GM03348 (cell line): Measurements from ENCODE around the gene CPN1.
A peak's percentile ranks its signal among the peaks of the same experiment; 100 is the strongest.

ENCODE experiments used
- DNase-seq: peaks from one replicate; pipeline ENCODE4 v3.0.0; 2012; ENCODE audit warnings: low spot score

The CPN1 gene

DNA sequence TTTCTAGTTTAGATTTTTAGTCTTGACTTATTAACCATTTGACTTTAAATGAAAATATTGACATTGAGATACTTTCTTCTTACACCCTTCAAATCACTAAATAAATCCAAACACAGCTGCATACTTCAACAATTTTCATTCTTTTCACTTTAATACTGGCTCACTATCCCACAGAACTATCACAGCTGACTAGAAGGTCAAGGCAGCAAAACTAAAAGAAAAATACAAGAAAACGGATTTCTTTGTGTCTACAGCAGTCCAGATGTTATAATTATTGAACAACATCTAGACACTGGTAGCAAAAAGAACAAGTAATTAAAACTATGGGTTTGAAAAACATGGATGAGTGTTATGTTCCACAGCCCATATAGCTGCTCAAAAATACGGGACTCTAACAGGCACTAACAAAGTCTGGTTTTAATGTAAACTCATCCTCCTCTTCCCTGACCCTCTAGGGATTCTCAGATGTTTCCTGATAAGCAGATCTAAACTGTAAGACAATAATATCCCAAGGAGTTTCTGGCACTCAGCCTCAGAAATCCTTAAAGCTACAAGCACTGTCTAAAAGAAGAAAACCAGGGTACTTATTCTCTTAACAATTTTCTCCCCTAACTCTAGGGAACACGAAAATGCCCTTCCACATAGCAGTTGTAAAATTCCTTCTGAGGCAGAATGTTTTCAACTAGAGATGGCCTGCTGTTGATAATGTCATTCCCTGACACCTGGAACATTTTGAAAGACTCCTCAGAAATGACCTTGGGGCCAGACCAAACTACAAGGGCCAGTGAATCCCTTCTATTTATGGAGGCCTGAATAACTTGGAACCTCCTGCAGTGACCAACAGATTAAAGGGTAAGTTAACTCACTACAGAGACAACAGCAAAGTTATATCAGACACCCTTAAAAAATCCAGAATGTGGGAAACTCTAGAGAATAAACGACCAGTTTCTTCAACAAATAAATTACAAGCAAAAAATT is 84.7 kb downstream of the CPN1 start:
- DNase-seq = no peak

DNA sequence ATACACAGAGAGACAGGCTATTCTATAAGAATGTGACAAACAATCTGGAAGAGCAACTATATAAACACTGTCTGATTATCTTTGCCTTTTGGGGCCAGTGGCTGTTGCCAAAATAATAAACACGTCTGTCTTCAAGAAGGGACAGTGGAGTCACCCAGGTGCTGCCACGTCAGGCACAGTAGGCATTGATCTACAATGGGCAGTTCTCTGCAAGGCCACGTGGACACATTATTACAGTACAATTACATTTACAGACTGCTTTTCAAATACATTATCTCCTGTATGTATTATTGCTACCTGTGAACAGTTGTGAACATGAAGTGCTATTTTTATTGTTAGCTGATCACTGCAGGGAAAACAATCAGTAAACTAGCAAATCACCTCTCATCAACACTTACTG is 86.0 kb downstream of the CPN1 start:
- no peak for DNase-seq

DNA sequence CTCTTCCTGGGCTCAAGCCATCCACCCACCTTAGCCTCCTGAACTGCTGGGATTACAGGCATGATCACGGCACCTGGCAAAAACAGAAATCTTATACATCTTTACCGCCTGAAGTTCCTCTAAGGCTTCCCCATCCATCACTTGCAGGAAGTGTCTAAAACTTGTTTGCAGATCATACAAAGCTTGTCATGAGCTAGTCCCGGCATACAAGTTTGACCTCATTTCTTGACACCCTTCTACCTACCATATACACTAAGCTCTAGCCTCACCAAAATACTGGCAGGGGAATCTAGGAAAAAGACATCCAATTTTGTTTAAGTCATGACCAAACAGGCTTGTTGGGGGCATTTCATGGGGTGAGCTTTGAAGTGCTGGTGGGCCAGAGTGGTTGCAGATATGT is 86.4 kb downstream of the CPN1 start:
- DNase-seq = no peak

DNA sequence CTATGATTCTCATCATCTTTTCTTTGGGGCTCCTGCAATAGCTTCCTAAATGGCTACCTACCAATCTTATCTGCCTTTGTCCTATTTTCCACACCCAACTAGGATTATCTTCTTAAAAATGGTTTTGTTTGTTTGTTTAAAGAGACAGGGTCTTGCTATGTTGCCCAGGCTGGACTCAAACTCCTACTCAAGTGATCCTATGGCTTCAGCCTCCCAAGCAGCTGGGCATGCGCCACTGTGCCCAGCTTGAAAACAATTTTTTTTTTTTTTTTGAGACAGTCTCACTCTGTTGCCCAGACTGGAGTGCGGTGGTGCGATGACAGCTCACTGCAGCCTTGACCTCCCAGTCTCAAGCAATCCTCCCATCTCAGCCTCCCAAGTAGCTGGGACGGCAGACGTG is 86.9 kb downstream of the CPN1 start:
- DNase-seq = no peak

DNA sequence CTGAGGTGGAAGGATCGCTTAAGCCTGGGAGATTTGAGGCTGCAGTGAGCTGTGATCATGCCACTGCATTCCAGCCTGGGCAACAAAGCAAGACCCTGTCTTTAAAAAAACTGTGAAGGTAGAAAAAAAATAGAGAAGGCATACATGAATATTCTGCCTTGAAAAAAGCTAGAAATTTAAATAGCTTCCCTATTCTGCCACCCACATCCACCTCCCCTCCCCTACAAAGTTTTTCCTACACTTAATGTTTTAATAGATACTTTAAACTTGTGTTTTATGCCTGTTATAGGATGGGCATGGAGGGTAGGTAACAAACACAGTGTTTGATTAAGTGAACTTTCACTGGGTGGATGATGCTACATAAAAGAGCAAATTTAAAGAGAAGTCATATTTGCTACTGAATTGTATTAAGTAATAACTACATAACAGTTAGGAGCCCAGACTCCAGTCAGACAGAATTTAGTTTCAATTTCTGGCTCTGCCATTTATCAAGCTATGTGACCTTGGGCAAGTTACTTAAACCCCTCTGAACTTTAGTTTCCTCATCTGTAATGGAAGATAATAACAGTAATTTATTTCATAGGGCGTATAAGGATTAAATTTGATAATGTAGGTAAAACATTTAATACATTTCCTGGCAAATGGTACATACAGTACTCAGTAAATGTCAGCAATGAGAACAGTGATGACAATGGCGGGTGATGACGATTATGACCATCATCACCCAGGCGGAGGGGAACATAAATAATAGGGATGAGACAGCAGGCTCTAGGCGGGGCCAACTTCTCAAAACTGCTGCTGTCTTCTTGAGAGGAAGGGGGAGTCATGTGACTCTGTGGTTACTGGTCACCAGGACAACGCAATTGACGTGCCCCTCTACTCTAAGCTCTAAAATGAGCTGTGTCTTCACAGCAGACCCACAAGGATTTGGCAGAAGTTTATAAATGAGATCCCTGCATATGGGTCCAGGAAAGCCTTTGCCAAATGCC is 87.7 kb downstream of the CPN1 start:
- peak; percentile 67 for DNase-seq
